22Rv1 (cell line): ENCODE data around the gene ERCC1.

ENCODE experiments used
- CTCF ChIP-seq: fragments of 450-650 bp; IDR thresholded peaks from 2 replicates; pipeline ENCODE4 v1.5.1; 2017; ENCODE audit warnings: mild to moderate bottlenecking
- ZFX ChIP-seq: fragments of 450-650 bp; IDR thresholded peaks from 2 replicates; pipeline ENCODE4 v1.6.1; 2017; ENCODE audit warnings: antibody characterized with exemption, borderline replicate concordance

DNA sequence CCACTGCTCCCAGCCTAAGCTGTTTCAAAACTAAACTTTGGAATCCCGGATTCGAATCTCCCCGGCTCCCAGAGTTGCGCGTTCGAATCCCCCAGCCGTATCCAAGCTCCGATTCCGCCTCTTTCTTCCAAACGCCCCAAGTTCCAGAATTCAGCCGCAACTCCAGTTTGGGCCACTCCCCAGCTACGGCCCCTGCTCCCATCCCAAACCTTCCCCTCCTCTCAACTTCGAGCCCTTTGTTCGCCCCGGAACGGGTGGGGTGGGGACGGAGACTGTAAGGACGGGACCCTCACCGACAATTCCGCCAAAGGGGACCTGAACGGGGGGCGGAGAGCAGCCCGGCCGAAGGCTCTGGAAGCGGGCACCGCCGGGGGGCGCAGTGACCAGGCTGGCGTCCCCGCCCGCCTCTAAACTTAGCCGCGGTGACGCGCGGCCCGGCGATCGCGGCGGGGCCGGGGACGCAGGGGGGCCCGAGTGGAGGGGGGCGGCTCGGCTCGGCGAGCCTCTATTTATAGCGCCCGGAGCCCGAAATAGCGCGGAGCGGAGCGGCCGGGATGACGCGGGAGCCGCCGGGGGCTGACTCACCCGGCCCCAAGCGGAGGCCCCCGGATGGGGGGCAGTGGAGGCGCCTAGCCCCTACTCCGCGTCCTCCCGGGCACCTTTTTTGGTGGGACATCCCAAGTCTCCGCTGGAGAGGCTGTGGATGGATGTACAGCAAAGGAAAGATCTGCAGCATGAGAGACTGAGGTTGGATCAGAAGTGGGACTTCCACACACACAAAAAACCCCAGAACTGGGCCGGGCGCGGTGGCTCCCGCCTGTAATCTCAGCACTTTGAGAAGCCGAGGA lies 4.9 kb upstream of the ERCC1 start:
- TF ChIP-seq CTCF (peak; percentile 71), ZFX (no peak)
